NCI-H1092 treated with DMSO at 0.1 percent for 48 hours (cell line): ENCODE results near the gene LARGE1.

ENCODE experiments used
- DNase-seq: peaks from one replicate; lab custom pipeline; 2025; lab: John Stamatoyannopoulos, UW

Gene LARGE1

DNA sequence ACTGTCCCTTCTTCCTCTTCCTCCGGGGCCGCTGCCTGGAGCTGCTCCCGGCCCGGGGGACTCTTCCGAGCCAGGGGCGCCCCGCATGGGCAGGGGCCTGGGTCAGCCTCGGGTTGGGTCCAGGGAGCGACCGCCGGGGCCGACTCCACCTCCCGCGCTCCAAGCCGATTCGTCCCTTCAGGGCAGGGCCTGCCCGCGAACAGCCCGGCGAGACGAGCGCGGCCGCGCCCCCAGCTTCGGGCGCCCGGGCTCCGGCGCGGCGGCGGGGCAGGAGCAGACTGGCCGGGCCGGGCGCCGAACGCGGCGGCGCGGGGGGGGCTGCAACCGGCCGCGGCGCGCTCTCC, at the start of gene LARGE1:
LARGE1 (minus strand) TSS at position 280 of the 344 bp plus-strand sequence.
- no peak for DNase-seq

DNA sequence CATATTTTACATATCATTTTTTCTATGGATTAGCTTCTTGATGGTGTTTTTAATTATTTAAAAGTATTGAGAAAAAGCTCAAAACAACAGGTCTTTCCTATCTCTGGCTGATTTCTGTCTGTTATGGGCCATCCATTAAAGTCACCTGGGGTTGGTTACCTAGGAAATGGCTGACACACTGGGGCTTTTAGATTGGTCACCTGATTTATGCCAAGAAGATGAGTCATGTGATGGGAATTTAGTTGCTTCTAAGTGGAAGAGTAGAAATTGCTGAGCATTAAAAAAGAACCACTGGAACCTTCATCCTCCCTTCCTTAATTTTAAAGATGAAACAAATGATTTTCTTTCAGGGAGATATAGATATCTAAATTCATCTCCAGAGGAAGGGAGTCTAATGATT, 48.8 kb upstream of the LARGE1 start:
- DNase-seq, result no peak

DNA sequence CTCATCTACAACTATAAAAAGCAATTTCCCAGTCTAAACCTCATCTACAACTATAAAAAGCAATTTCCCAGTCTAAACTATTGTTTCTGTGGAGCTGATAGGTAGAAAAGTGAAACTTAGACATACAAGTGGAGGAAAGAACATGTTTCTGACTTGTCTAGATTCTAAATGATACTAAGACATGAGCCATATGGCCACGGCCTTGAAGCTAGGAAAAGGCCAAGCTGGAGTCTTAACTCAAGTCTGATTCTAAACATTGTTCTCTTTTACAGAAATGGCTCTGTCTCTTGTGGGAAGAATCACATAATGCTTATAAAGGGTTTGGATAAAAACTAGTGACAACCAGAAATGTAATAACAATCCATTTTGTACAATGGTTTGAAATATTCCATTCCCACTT, 43.8 kb upstream of the LARGE1 start:
- DNase-seq, result no peak

DNA sequence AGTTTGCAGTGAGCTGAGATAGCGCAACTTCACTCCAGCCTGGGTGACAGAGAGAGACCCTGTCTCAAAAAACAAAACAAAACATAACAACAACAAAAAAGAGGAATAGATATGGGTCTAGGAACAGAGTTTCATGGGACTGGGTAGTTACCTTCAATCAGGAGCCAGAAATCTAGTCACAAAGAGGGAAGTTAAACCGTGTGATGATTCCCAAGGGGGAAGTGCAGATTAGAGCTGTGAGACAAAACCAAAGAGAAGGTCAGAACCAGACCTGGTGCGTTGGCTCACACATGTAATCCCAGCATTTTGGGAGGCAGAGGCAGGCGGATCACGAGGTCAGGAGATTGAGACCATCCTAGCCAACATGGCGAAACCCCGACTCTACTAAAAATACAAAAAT, 42.1 kb upstream of the LARGE1 start:
- DNase-seq, result no peak

DNA sequence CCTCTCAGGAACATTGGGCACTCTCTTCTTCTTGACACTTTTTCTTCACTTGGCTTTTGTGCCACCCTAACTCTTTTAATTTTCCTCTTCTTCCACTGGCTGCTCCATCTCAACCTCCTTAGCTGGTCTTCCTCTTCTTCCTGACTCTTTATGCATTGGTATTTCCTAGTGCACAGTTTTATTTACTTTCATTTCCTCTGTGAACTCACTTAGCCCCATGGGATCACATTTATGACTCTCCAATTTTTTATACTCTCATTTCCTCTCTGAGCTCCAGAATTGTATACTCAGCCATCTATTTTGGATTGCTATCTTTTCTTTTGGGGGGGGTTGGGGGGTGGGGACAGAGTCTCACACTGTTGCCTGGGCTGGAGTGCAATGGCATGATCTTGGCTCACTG, 38.5 kb upstream of the LARGE1 start:
- no peak for DNase-seq

DNA sequence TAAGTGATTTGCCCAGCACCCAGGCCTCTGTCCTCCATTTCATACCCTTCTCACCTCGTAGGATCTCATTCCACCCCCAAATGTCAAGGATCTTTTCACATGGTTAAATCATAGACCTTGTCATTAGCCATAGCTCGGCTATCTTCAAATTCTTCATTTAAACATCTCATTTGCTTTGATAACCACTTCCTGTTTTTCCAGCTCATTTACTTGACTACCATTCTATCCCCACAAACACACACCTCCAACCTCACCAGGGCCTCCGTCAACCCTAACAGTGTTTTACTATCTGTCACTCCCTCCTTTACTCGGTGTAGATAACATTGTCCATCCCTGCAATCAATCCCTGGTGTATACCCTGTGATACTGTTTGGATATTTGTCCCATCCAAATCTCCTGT, 36.8 kb upstream of the LARGE1 start:
- DNase-seq, result no peak

DNA sequence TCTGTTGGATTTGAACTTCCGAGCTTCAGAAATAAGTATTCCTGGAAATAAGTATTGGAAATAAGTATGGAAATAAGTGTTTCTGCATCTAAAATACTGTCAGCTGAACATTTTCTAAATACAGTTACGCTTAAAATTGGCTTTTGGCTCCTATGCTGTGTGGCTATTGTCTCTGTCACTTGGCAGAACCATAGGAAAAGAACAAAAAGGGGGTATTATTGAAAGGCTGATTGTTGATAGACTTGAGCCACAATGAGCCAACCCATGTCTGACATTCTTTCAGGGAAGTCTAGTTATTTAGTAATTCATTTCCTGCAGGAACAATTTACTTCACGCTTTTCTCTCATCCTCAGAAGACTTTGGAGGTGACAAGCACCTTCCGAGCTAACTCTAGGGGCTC, 32.5 kb upstream of the LARGE1 start:
- DNase-seq, result no peak

DNA sequence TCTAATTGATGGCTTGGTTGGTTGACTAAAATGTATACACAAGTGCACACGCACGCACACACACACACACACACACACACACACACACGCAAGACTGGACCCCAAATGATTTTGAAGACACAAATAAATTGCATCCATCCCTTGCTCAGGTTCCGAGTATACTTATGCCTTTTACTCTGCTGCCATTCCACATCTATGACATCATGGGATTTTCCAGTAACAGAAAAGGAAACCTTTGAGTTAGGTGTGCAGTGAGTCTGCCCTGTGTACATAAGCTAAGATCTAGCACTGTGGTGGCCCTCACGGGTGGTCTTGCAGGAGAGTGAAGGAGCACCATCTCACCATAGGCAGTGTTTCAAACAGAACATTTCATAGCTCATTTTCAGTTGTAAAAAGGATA, 20.5 kb upstream of the LARGE1 start:
- DNase-seq, result no peak

DNA sequence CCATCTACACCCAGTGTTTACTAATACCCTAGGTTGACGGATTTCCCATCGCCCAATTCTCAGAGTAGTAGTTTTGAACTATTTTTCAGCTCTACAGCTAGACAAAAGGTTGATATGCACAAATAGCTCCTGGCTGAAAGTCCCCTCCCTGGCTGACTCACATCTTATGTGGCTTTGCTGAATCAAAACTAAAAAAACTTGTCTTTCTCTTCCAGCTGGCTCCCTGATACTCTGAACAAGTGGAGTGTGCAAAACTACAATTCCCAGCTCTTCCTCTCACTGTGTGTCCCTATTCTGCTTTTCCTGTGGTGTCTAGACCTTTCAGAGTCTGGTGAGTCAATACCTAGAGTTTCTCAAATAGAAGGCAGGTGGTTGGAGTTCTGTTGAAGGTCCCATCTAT, 12.7 kb upstream of the LARGE1 start:
- no peak for DNase-seq

DNA sequence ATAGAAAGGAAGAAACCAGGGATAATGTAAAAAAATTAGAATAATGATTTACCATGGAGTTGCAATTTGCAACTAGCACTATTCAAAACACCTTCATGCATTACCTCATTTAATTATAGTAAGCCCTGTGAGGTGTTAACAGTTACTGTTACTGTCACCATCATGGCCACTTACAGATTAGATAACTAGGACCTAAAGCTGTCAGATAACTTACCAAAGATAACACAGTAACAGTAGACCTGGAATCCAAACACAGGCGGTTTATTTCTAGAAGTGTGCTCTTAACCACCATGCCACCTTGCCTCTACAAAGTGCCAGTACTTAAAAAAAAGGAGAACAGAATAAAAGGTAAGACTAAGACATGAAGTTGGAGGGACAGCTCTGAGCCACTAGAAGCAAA, 11.1 kb upstream of the LARGE1 start:
- no peak for DNase-seq

DNA sequence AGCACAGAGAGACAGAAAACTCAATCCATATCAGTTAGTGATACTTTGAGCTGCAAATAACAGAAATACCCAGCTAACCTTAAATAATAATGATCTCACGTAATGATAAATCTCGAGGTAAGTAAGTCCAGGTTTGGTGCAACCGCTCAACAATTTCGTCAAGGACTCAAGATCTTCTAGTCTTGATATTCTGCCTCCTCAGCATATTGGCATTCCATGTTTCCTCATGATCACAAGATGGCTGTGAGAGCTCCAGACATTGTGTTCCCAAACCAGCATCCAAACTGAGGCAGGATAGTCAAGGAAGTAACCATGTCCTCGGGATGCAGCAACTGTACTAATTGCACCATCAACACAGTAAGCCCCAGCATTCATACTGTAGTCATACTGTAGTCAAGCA, 7.5 kb upstream of the LARGE1 start:
- DNase-seq, result no peak

DNA sequence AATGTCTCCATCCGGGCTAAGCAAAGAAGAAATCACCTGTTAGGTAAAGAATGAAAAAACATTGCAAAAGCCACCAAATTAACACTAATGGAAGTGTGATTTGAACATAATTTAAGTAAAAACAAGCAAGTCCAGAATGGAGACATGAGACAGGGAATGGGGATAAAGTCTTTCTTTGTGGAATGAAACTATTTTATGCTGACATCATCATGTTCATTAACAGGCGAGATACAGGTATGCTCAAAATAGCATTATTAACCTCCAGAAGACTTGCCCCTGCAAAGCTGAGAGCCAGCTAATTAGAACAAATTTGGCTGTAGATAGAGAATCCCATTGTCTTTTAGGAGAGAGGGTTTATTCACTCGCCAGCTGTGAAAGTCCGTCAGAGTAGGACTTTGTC, 4.9 kb upstream of the LARGE1 start:
- no peak for DNase-seq

DNA sequence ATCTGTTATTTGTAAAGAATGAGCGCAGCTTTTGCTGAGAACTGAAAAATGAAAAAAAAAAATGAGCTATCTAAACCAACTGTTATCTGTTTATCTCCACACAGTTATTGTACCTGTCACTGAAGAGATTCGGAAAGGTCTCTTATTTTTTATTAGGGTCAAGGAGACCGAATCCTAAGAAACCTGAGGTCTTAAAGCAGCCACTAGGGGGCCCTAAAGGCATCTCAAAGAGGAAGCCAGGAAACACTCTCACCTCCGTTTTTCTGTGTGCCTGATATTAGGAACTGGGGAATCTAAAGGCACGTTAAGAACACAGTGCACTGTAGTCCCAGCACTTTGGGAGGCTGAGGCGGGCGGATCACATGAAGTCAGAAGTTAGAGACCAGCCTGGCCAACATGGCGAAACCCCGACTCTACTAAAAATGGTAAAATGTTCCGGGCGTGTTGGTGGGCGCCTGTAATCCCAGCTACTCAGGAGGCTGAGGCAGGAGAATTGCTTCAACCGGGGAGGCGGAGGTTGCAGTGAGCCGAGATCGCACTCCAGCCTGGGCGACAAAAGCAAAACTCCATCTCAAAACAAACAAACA, 3.5 kb upstream of the LARGE1 start:
- DNase-seq, result peak; percentile 82

DNA sequence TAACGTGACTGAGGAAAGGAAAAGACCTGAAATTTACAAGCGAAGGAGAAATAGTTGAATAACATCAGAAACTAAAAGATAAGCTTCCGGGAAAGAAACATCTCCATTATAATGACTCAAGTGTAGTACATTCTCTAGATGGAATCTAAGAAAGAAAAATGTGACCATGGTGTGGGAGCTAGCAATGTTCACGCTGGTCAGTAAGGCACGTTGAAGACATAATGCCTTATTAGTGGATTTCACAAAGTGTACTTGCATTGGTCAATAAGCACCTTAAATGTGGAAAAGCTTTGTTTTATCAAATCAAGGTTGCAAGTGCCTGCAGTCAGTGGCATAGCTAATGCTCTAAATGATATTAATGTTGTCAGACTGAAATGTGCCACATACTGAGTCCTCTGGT, 2.8 kb upstream of the LARGE1 start:
- no peak for DNase-seq

DNA sequence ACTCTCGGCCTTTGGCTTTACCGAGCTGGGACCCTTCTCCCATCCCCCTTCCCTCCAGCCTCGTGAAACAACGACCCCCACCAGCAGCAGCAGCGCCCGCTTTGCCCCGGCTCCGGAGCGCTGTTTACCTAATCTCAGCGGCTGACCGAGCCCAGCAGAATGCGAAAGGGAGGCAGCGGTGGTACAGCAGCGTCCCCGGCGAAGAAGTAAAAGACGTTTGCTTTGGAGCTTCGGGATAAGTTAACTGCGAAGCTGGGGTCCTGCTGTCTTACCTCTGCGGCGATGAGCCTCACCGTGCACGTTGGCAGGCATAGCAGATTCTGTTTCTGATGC, 2.0 kb upstream of the LARGE1 start:
- DNase-seq, result peak; percentile 39

DNA sequence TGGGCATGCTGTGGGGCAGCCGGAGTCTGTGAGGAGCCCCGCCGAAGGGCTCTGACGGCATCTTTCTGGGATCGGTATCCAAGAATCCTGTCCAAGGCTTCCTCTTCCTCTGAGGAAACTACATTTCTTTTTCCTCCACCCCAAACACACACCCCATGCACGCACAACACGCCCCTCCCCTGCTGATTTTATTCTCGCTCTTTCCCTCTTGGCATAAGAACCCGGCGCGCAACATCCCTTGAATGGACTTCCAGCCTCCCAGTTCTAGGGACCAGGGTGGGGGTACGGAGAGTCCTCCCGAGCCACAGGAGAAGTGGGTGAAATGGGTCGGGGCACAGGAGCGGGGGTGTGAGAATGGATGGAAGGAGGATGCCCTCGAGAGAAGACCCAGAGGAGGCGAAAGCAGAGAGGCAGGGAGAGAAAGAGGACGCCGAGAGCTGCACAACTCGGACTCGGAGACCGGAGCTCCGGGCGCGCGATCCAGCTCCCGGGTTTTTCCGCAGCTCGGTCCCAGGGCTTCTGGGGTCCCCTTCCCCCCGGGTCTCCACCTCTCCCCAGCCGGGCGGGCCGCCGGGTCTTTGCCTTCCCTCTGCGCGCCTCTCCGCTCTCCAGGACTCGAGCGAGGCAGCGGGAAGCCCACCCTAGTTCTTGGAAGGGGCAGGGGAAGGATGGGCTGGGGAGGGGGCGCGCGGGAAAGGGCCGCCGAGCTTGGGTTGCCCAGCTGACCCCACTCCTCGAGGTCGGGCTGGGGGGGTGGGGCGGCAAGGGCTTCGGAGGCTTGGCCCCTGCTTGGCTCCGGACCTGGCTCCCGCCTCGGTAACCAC, 1.5 kb upstream of the LARGE1 start:
- DNase-seq, result peak; percentile 85

DNA sequence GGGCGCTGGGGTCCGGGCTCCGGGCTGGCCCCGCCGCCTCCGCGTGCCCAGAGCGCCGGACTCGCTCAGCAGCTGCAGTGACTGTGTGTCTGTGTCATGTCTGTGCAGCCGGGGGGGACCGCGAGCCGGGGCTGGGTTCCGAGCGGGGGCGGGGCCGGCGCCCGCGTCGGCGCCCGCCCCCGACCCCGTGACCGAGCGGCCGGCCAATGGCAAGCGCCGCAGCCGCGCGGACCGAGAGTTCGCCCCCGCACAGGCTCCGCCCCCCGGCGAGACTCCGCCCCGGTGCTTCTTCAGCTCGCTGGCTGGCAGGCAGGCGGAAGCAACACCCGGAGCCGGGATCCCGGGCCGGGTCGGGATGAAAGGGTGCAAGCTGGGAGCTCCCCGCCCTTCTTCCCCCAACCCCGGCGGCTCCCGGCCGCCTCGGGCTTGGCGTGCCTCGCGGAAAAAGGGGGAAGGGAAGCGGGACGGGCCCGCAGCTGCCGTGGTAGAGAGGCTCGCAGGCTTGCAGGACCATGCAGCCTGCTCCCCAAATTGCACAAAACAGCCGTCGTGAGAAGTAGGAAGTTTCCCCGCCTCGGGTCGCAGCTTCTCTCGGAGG, 750 bp upstream of the LARGE1 start:
- peak; percentile 96 for DNase-seq

DNA sequence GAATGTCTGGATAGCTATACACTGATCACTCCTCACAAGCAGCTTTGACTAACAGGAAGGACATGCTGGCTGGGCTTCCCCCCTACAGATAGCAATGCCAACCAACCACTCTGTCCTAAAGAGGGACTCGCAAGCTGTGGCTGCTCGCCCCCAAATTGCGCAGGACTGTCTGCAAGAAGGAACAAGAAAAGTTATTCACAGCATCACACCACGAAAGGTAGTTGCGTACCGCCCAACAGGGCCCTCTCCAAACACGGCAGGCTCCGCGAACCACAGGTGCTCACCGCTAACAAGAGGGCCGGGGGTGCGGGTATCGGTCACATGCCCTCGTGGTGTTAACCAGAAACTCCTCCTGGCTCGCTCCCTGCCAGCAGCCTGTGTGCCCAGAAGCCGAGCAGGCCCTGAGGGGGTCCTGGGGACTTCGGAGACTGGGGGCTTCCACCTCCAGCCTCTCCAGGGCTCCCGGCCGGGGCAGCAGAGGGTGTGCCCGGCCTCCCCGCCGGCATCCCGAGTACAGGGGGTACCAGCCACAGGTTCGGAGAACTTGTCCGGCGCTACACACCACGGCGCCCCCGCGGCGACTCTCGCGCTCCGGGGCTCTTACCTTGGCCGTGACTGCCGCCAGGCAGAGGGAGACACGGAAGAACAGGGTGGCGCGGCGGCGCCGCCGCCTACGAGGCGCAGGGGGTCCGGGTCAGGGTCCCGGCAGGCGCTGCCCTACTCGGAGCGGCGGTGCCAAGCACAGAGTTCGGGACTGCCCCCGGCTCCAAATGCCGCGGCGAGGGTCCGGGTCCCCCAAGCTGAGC, 682 bp downstream of the LARGE1 start:
- DNase-seq, result peak; percentile 43

DNA sequence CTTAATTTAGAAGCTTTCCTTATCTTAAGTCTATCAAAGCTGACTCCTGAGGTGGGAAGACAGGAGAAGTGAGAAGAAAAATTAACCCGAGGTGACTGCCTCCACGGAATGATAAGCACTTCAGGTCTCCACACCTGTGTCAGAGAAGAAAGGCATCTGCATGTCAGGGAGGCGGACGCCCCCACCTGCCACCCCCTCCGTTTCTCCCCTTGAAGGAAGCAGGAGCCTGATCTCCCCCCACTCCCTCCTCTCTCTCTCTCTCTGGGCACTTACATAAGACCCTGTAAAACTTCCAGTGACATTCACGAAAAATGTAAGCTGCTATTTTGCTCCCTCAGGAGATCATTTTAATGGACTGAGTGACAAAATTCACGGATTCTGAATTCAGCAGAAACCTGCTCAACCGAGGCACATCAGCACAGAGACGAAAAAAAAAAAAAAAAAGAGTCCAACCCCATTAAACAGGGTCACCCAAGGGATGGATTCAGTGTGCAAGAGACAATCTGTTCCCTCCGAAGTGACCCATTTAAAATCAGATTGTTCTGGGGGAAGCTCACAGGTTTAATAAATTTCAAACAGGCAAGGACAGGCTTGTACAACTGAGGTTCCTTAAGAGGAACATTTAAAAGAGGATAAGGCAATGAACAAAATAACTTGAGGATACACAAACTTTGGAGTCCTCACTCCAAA, 1.5 kb downstream of the LARGE1 start:
- DNase-seq, result no peak

DNA sequence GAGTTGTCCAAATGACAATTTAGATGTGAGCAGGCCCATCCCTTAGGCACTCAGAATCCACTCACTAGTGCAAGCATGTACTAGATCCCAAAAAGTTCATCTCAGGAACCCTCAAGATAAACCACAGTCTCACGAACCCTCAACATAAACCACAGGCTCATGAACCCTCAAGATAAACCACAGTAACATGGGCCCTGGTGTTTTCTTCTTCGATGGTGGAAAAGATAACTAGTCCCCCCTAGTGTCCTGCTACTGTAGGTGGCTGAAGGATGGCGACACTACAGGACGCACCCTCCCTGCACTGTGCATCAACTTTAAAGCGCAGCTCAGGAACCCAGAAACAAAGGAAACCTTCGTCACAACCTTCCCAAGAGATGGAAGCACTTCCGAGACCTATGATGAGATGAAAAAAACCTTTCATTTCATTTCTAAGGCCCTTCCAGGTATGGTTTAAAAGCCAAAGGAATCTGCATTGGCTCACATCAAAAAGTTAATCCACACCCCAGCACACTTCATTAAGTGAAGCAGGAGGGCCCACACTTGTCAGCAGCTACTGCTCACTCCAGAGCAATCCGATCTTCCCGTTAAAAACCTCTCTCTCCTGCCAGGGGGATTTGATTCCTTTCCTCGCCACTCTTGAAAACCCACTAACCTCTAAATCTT, 2.4 kb downstream of the LARGE1 start:
- DNase-seq, result no peak

DNA sequence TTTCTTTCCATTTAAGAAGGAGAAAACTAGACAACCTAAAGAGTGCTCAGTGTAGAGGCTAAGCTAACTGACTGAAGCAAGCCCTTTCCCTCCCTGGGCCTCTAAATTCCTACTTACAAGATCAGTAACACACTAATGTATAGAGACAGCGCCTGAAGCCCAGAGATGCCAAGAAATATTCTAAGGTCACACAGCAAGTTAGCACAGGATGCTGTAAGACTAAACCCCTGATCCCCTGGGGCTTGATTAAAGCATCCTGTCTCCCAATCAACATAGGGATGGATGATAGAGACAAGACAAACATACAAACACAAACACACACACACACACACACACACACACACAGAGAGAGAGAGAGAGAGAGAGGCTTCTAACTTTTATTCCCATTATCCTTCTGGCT, 5.6 kb downstream of the LARGE1 start:
- DNase-seq, result no peak

DNA sequence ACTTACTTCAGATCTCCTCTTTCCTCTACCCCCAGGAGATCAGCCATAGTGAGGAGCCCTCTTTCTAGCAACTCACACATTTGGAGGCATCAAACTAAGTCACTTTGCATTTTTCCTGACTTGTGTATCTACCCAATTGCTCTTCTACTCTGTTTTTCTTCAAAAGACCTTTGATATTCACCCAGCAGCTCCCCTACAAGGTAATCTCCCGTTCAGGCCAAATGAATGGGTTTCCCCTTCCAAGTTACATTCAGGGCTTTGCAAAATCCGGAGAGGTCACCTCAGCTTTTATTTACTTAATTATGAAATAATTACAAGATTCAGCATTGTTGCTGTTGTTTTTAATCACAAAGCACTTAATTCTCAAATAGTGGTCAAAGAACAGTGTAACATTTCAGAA, 6.1 kb downstream of the LARGE1 start:
- no peak for DNase-seq
